Type B pancreatic cell (in vitro differentiated cells): ENCODE results near the gene UBAP1. TPM values are rescaled to one million over a fixed set of nuclear protein-coding genes. Genes with fewer than 3 reads are reported as not detected.

Source experiments
- DNase-seq: peaks from one replicate; pipeline ENCODE4 v3.0.0; 2021; ENCODE audit warnings: mixed read lengths; ENCODE audit not compliant: unreplicated experiment; ENCODE audit errors: extremely low spot score
- H3K27ac Mint-ChIP-seq: 2 replicates; pipeline ENCODE4 v1.8.0; 2021; ENCODE audit warnings: mild to moderate bottlenecking, mixed read lengths
- H3K27me3 Mint-ChIP-seq: 2 replicates; pipeline ENCODE4 v1.8.0; 2021; ENCODE audit warnings: mixed read lengths
- H3K36me3 Mint-ChIP-seq: 2 replicates; pipeline ENCODE4 v1.8.0; 2021; ENCODE audit warnings: mixed read lengths
- H3K4me1 Mint-ChIP-seq: one replicate; pipeline ENCODE4 v1.8.0; 2021; ENCODE audit warnings: mixed read lengths; ENCODE audit not compliant: unreplicated experiment
- H3K4me3 Mint-ChIP-seq: 2 replicates; pipeline ENCODE4 v1.8.0; 2021; ENCODE audit warnings: mild to moderate bottlenecking, mixed read lengths
- H3K9me3 Mint-ChIP-seq: 2 replicates; pipeline ENCODE4 v1.8.0; 2021; ENCODE audit warnings: mixed read lengths
- total RNA-seq: library from RNA; stranded (reverse); gene quantifications from 2 replicates; pipeline ENCODE4 v1.2.1, GENCODE V29; 2021; ENCODE audit warnings: low replicate concordance
- TF ChIP-seq, protein P1 (sequence below): fragments of 200-600 bp; sonication (generic); conservative IDR thresholded peaks from 2 replicates; pipeline ENCODE4 v1.5.0; 2021; ENCODE audit warnings: antibody characterized with exemption, mild to moderate bottlenecking

UBAP1 gene
- total RNA-seq, 1 donor from 2014 or later: 35.9 TPM

GRCh38 chr9:34170237-34170991, 8.4 kb upstream of the UBAP1 start:
- Mint-ChIP-seq H3K27ac (peak overlapping the region; percentile 69), H3K4me3 (no peak overlapping the region), H3K27me3 (no peaks in the 10 kb centered on the region), H3K4me1 (peaks cover 4% of the 10 kb centered on the region), H3K9me3 (no peaks in the 10 kb centered on the region), H3K36me3 (no peaks in the 10 kb centered on the region)
- DNase-seq: no peak
- TF ChIP-seq, protein P1, sequence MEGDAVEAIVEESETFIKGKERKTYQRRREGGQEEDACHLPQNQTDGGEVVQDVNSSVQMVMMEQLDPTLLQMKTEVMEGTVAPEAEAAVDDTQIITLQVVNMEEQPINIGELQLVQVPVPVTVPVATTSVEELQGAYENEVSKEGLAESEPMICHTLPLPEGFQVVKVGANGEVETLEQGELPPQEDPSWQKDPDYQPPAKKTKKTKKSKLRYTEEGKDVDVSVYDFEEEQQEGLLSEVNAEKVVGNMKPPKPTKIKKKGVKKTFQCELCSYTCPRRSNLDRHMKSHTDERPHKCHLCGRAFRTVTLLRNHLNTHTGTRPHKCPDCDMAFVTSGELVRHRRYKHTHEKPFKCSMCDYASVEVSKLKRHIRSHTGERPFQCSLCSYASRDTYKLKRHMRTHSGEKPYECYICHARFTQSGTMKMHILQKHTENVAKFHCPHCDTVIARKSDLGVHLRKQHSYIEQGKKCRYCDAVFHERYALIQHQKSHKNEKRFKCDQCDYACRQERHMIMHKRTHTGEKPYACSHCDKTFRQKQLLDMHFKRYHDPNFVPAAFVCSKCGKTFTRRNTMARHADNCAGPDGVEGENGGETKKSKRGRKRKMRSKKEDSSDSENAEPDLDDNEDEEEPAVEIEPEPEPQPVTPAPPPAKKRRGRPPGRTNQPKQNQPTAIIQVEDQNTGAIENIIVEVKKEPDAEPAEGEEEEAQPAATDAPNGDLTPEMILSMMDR: no peak

GRCh38 chr9:34171753-34172535, 6.9 kb upstream of the UBAP1 start:
- Mint-ChIP-seq H3K4me3 (no peak overlapping the region), H3K4me1 (peaks cover 4% of the 10 kb centered on the region)
- TF ChIP-seq, protein P1: no peak

DNA sequence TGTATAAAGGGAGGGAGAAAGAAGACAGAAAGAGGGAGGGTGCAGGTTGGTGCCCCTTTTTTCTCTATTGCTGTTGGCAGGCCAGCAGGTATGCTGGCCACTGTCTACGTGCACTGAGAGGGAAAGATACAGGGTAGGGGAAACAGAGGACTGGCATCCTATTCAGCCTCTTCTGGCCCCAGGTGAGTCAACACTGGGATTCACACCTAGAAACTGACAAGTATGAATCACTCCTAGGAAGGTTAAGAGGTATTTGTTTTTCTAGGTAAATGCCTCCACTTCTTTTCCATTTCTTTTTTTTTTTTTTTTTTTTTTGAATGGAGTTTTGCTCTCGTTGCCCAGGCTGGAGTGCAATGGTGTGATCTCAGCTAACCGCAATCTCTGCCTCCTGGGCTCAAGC, 2.8 kb upstream of the UBAP1 start:
- Mint-ChIP-seq H3K27ac (peak overlapping the region; percentile 63), H3K4me3 (peak overlapping the region; percentile 44), H3K9me3 (no peaks in the 10 kb centered on the region), H3K36me3 (peaks cover 10% of the 10 kb centered on the region), H3K27me3 (no peaks in the 10 kb centered on the region), H3K4me1 (peaks cover 10% of the 10 kb centered on the region)
- DNase-seq: no peak
- TF ChIP-seq, protein P1: no peak

More at GRCh38 chr9:34171753-34172535, 6.9 kb upstream of the UBAP1 start:
- Mint-ChIP-seq H3K9me3 (no peaks in the 10 kb centered on the region), H3K36me3 (no peaks in the 10 kb centered on the region), H3K27me3 (no peaks in the 10 kb centered on the region), H3K27ac (no peak overlapping the region)
- no peak for DNase-seq

DNA sequence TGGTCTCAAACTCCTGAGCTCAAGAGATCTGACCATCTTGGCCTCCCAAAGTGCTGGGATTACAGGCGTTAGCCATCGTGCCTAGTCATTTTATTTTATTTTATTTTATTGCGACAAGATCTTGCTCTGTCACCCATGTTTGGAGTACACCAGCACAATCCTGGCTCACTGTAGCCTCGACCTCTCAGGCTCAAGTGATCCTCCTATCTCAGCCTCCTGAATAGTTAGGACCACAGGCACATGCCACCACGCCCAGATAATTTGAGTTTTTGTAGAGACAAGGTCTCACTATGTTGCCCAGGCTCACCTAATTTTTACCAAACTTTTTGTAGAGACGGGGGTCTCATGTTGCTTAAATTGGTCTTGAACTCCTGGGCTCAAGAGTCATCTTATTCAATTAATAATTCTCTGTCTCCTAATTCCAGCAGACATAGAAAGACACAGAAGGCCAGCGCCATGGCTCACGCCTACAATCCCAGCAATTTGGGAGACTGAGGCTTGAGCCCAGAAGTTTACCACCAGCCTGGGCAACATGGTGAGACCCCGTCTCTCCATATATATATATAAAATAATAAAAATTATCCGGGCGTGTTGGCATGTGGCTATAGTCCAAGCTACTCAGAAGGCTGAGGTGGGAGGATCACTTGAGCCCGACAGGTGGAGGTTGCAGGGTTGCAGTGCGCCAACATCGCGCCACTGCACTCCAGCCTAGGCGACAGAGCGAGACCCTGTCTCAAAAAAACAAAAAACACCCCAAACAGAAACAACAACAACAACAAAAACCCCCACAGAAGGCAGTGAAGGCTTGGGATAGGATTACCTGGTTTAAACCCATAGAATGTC, 1.0 kb upstream of the UBAP1 start:
- no peak for DNase-seq
- peaks cover 10% of the 10 kb centered on the region for H3K4me1 Mint-ChIP-seq
- peak overlapping the region; percentile 97 for H3K4me3 Mint-ChIP-seq
- TF ChIP-seq, protein P1: no peak
- H3K27ac Mint-ChIP-seq: peak overlapping the region; percentile 99
- peaks cover 10% of the 10 kb centered on the region for H3K36me3 Mint-ChIP-seq
- H3K27me3 Mint-ChIP-seq: no peaks in the 10 kb centered on the region
- H3K9me3 Mint-ChIP-seq: no peaks in the 10 kb centered on the region
